ENCODE data around the gene NINL.

DNA sequence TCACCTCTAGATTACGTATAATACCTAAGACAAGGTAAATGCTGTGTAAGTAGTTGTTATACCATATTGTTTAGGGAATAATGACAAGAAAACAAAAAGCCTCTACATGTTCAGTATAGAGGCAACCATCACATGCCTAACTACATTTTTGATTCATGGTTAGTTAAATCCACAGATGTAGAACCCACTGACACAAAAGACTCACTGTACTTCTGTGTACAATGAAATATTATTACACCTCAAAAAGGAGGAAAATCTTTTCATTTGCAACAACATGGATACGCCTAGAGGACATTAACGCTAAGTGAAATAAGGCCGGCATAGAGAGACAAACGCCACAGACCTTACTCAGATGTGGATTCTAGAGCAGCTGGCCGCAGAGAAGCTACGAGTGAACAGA is 50.5 kb downstream of the NINL start:
- TF ChIP-seq CTCF (IDR thresholded peaks at IDR 0.05) (no peak), POLR2A (IDR thresholded peaks at IDR 0.05) (no peak)
